Amniotic stem cell (primary cell): ENCODE measurements around the gene TMEM271.

Experiments
- DNase-seq: peaks from one replicate; lab custom pipeline; 2025; lab: John Stamatoyannopoulos, UW

TMEM271 gene

GRCh38 chr4:532588-533317 is 43.3 kb downstream of the TMEM271 start:
- no peak for DNase-seq

- no peak for DNase-seq
These were observed 44.2 kb downstream of the TMEM271 start for GRCh38 chr4:531721-532565.

DNA sequence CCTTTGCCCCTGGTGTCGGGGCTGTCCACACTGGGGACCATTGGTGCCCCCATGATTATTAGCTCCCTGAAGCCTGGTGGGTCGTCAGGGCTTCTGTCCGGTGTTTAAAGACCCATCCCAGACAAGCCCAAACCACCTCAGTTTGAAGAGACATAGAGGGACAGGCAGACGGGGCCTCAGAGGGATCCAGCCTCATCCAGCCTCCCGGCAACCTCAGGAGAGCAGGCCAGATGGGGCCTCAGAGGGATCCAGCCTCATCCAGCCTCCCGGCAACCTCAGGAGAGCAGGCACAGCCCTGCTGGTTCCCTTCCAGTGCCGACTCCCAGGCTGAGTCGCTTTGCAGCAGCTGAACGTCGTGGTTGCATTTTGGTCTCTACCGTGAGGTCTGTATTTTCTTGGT is 45.0 kb downstream of the TMEM271 start:
- no peak for DNase-seq

DNA sequence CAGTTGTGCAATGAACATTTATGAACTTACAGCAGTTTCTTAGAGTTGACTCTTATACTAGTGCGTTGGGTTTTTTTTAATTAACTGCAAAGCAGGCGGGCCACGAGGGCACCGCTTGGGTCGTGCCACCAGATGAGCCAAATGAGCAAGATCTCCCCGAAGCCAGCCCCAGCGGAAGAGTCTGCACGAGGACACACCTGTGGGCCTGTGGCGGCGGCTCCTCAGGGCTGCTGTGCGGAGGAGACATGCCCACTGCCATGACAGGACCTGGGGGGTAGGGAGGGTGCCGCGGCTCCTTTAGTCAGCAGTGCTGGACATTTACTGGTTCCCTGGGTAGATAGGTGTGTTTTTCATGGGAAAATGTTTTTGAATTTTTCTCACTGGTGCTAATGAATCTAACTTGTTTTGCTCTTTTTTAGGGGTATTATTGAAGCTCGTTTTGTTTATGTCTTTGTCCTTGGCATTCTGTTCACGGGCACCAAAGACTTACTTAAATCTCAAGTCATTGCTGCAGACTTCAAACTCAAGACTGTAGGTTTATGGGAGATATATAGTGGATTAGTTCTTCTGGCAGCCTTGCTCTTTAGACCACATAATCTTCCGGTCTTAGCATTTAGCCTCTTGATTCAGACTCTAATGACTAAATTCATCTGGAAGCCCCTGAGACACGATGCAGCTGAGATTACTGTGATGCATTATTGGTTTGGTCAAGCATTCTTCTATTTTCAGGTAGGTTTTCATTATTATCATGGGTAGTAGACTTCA is 45.9 kb downstream of the TMEM271 start:
- no peak for DNase-seq

- no peak for DNase-seq
These were observed 46.5 kb downstream of the TMEM271 start for GRCh38 chr4:529563-529962.

DNA sequence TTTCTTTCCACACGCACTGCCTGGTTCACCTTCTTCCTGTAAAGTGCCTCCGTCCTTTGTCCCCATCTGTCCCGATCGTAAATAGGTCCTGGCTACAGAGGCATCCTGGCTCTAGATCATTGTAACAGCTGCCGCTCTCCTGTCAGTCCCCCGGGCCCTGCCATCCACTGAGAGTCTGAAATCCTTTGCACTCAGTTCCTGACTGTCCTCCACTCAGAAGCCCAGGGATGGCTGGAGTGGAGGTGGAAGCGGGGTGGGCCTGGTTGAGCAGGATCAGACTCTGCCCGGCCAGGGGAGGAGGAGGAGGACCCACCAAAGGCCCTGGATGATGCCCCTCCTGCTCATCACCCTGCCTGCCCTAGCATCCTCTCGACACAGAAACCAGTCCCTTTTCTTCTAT is 47.3 kb downstream of the TMEM271 start:
- no peak for DNase-seq

GRCh38 chr4:528296-528695 is 47.8 kb downstream of the TMEM271 start:
- DNase-seq: no peak

DNA sequence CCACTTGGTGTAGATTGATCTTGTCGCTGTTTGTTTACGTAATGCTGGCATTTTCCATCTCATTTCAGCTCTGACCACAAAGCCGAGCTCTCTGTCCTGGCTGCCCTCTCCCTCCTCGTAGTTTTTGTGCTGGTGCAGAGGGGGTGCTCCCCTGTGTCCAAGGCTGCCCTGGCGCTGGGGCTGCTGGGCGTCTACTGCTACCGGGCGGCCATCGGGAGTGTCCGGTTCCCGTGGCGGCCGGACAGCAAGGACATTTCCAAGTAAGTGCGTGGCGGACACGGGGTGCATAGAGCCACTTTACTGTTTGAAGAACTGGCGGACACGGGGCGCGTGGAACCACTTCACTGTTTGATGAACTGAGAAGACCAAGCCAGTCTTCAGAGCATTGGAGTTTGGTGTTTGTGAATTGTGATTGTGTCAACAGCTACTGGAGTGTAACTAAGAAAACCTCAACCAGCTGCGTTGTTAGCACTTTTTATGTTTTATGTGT is 49.1 kb downstream of the TMEM271 start:
- no peak for DNase-seq

DNA sequence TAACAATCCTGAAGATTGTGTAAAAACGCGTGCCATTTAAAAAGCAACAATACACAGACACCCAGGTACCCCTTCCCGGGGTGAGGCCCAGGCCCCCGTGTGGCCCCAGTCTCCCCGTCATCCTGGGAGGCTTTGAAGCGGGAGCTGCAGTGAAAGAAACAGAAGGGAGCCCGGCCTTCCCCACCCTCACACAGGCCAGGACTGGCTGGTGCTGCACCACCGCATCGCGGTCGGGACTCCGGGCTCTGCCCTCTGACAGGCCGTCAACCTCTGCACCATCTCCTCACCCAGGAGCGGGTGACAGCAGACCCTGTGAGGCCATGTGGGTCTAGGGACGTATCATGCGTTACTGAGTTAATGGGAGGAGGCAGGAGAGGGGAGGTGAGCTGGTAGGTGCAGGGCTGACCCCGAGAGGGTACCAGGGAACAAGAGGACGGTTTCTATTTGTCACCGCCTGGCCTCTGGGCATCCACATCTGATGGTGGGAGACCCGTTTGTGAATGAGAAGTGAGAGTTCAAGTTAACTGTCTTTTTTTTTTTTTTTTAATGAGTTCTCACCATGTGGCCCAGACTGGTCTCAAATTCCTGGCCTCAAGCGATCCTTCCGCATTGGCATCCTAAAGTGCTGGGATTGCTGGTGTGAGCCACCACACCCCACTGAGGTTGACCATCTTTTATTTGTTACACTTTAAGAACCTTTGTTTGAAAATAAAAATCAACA is 49.7 kb downstream of the TMEM271 start:
- DNase-seq: no peak

- DNase-seq: no peak
These were observed 50.4 kb downstream of the TMEM271 start for GRCh38 chr4:525660-526059.

DNA sequence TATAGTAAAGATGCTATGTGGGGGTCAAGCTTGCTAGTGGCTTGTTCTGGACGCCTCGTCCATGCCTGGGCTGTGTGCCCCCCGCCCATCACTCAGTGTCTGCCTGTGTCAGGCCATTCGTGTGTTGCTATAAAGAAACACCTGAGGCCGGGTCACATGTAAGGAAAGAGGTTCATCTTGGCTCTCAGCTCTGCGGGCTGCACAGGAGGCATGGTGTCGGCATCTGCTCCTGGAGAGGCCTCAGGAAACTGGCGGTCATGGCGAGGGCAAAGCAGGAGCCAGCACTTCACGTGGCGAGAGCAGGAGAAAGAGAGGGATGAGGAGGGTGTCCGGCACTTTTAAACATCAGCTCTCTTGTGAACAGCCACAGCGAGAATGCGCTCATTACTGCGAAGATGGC is 51.9 kb downstream of the TMEM271 start:
- no peak for DNase-seq
